MCF 10A (cell line): ENCODE data around the gene ECHS1. TPM values are rescaled to one million over a fixed set of nuclear protein-coding genes. Genes with fewer than 3 reads are reported as not detected.

Experiments
- BruUV-seq: library from RNA; stranded (reverse); fragments of 400-500 nt; replicated peaks from 2 replicates; lab custom pipeline; 2021; lab: Mats Ljungman, UMichigan
- CTCF ChIA-PET: fragments of 300-600 bp; sonication (Branson Sonifier 250); formaldehyde crosslinking; extraction: SDS; loops from one replicate; lab custom pipeline; 2021; ENCODE audit warnings: antibody characterized with exemption, inconsistent platforms; lab: Yijun Ruan, JAX
- POLR2A ChIA-PET: fragments of 300-600, 350-650 bp; sonication (Branson Sonifier 250); formaldehyde crosslinking; extraction: SDS; loops from one replicate; lab custom pipeline; 2020; ENCODE audit warnings: antibody characterized with exemption, inconsistent platforms; lab: Yijun Ruan, JAX
- DNase-seq: peaks from one replicate; pipeline ENCODE4 v3.0.0-alpha.2; 2018; ENCODE audit not compliant: unreplicated experiment
- H3K27ac Mint-ChIP-seq: one replicate; pipeline ENCODE4 v1.8.0; 2022; ENCODE audit warnings: mild to moderate bottlenecking, low read depth, mixed read lengths; ENCODE audit not compliant: unreplicated experiment
- H3K27me3 Mint-ChIP-seq: one replicate; pipeline ENCODE4 v1.8.0; 2022; ENCODE audit warnings: mixed read lengths; ENCODE audit not compliant: insufficient read depth, unreplicated experiment
- H3K36me3 Mint-ChIP-seq: one replicate; pipeline ENCODE4 v1.8.0; 2022; ENCODE audit warnings: mild to moderate bottlenecking, moderate library complexity, mixed read lengths; ENCODE audit not compliant: insufficient read depth, unreplicated experiment
- H3K4me1 Mint-ChIP-seq: one replicate; pipeline ENCODE4 v1.8.0; 2022; ENCODE audit warnings: mixed read lengths; ENCODE audit not compliant: insufficient read depth, unreplicated experiment
- H3K4me3 Mint-ChIP-seq: one replicate; pipeline ENCODE4 v1.8.0; 2022; ENCODE audit warnings: mild to moderate bottlenecking, moderate library complexity, mixed read lengths; ENCODE audit not compliant: unreplicated experiment
- H3K9me3 Mint-ChIP-seq: one replicate; pipeline ENCODE4 v1.8.0; 2022; ENCODE audit warnings: mixed read lengths; ENCODE audit not compliant: unreplicated experiment
- CTCF ChIP-seq: fragments of 200-600 bp; IDR thresholded peaks from one replicate; pipeline ENCODE4 v1.8.0; 2022; ENCODE audit warnings: antibody characterized with exemption, mild to moderate bottlenecking; ENCODE audit not compliant: unreplicated experiment
- intact Hi-C: fragments of 100-400 bp; cut with micrococcal nuclease; formaldehyde crosslinking; loops from 2 replicates; pipeline ENCODE4 v1.14.1; 2022
- total RNA-seq: library from RNA; stranded (reverse); gene quantifications from 2 replicates; pipeline ENCODE4 v1.2.3, GENCODE V29; 2022

ECHS1 gene
- total RNA-seq, 1 experiment from 2014 or later, result 82.7 TPM

- Mint-ChIP-seq H3K4me3 (no peak overlapping the region), H3K9me3 (no peaks in the 10 kb centered on the region), H3K36me3 (no peaks in the 10 kb centered on the region), H3K27ac (no peak overlapping the region), H3K4me1 (no peaks in the 10 kb centered on the region), H3K27me3 (no peaks in the 10 kb centered on the region)
- intact Hi-C loops, result no loop called here
- DNase-seq, result no peak
- POLR2A ChIA-PET, result no interaction called here
- BruUV-seq, result no TSS peak
- no peak for TF ChIP-seq CTCF
- CTCF ChIA-PET, result no interaction called here
These were observed 17.9 kb downstream of the ECHS1 start for GRCh38 chr10:133355266-133355665.

DNA sequence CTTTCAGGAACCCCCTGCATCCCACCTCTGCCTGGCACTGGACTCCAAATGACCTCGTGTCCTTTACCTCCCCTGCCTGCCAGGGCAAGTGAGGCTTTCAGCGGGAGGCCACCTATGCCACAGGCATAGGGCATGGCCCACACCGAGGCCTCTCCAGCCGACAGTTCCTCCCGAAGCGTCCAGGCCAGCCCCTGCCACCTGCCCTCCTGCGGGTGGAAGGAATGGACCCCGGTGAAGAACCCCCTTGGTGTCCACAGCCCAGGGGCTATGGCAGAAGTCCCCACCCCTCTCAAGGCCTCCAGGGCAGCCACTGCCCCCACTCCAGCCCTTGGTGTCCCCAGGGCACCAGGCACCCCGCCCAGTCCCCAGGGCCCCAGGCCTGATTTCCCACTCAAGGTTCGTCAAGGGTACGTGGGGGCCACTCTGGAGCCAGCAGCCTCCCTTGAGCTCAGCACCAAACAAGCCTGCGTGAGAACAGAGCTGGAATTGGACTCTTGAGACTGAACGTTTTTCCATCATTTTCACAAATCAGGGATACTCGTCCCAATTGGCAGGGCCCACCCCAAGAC, 18.4 kb downstream of the ECHS1 start:
- Mint-ChIP-seq H3K4me3 (no peak overlapping the region), H3K4me1 (no peaks in the 10 kb centered on the region), H3K27me3 (no peaks in the 10 kb centered on the region), H3K36me3 (no peaks in the 10 kb centered on the region), H3K9me3 (no peaks in the 10 kb centered on the region), H3K27ac (no peak overlapping the region)
- no peak for DNase-seq
- BruUV-seq, result no TSS peak
- no peak for TF ChIP-seq CTCF
- POLR2A ChIA-PET, result no interaction called here
- CTCF ChIA-PET, result no interaction called here
- intact Hi-C loops, result no loop called here

GRCh38 chr10:133353988-133354605, 19.1 kb downstream of the ECHS1 start:
- Mint-ChIP-seq H3K9me3 (no peaks in the 10 kb centered on the region), H3K27me3 (no peaks in the 10 kb centered on the region), H3K4me1 (peaks cover 3% of the 10 kb centered on the region), H3K27ac (no peak overlapping the region), H3K36me3 (no peaks in the 10 kb centered on the region), H3K4me3 (no peak overlapping the region)
- intact Hi-C loops, result no loop called here
- DNase-seq, result no peak
- CTCF ChIA-PET, result no interaction called here
- TF ChIP-seq CTCF, result no peak
- no TSS peak for BruUV-seq
- POLR2A ChIA-PET, result interaction anchor here (0.6 kb wide), 1 partner anchor 33 kb away, joined by 6 read pairs; no protein-coding TSS in a partner anchor

- Mint-ChIP-seq H3K4me1 (peaks cover 6% of the 10 kb centered on the region), H3K36me3 (no peaks in the 10 kb centered on the region), H3K27ac (no peak overlapping the region), H3K9me3 (no peaks in the 10 kb centered on the region), H3K27me3 (no peaks in the 10 kb centered on the region), H3K4me3 (no peak overlapping the region)
- POLR2A ChIA-PET, result no interaction called here
- intact Hi-C loops, result no loop called here
- TF ChIP-seq CTCF, result no peak
- CTCF ChIA-PET, result interaction anchor here (0.7 to 1.9 kb wide), 3 partner anchors 19 to 702 kb away, joined by 3 to 11 read pairs (median 3); no protein-coding TSS in a partner anchor
- DNase-seq, result no peak
- no TSS peak for BruUV-seq
These were observed 19.8 kb downstream of the ECHS1 start for GRCh38 chr10:133353202-133353959.
